Tracheal epithelial cell (primary cell): Measurements from ENCODE around the gene NUDT2. TPM values are rescaled to one million over a fixed set of nuclear protein-coding genes. Genes with fewer than 3 reads are reported as not detected.

ENCODE experiments used
- total RNA-seq: library from RNA; depleted of rRNA; stranded (reverse); fragments of >200 nt; gene quantifications from 2 replicates; pipeline ENCODE4 v1.2.1, GENCODE V29; 2014

Gene NUDT2
- total RNA-seq, result 27.0 and 63.5 TPM in 2 replicates

GRCh38 chr9:34328987-34329832 is at the start of gene NUDT2, which contains the start of gene KIF24:
TSS of gene NUDT2 (plus strand) at chr9:34329569. CDS start at chr9:34339040, 9,471 bp downstream.
TSS of gene KIF24 (minus strand) at chr9:34329268. CDS start at chr9:34311346, 17,922 bp downstream.

GRCh38 chr9:34376596-34377403 is 47.4 kb downstream of the NUDT2 start, which contains the start of gene MYORG:
TSS of gene MYORG (minus strand) at chr9:34376898. CDS start at chr9:34372943, 3,955 bp downstream.

Other genes starting within 250 kb of the NUDT2 start
- 18.6 and 23.0 TPM in 2 replicates for gene DCAF12, start 202.9 kb upstream of the NUDT2 start, total RNA-seq
- 27.3 and 40.0 TPM in 2 replicates for gene UBAP1, start 150.5 kb upstream of the NUDT2 start, total RNA-seq
- 0.43 and 0.48 TPM in 2 replicates for gene KIF24, start 301 bp upstream of the NUDT2 start, total RNA-seq
- 4.0 and 5.5 TPM in 2 replicates for gene MYORG, start 47.3 kb downstream of the NUDT2 start, total RNA-seq
- gene FAM219A, start 129.0 kb downstream of the NUDT2 start, total RNA-seq, result 3.2 and 7.7 TPM in 2 replicates
- not detected in 2 replicates for gene DNAI1, start 129.2 kb downstream of the NUDT2 start, total RNA-seq
- 0.48 TPM in 1 of 2 replicates, not detected in the other for gene ENHO, start 193.4 kb downstream of the NUDT2 start, total RNA-seq